Neural crest cell (in vitro differentiated cells): ENCODE data around the gene RILP. TPM values are rescaled to one million over a fixed set of nuclear protein-coding genes. Genes with fewer than 3 reads are reported as not detected.

Source experiments
- DNase-seq: peaks from one replicate; pipeline ENCODE4 v3.0.0; 2021; ENCODE audit warnings: low read depth, mixed read lengths, low spot score
- H3K27ac Mint-ChIP-seq: one replicate; pipeline ENCODE4 v1.8.0; 2021; ENCODE audit warnings: mild to moderate bottlenecking, mixed read lengths; ENCODE audit not compliant: unreplicated experiment
- H3K27me3 Mint-ChIP-seq: 2 replicates; pipeline ENCODE4 v1.8.0; 2021; ENCODE audit warnings: low read depth, mild to moderate bottlenecking, mixed read lengths
- H3K36me3 Mint-ChIP-seq: 2 replicates; pipeline ENCODE4 v1.8.0; 2021; ENCODE audit warnings: low read depth, mild to moderate bottlenecking, mixed read lengths
- H3K4me1 Mint-ChIP-seq: 2 replicates; pipeline ENCODE4 v1.8.0; 2021; ENCODE audit warnings: mixed read lengths
- H3K4me3 Mint-ChIP-seq: one replicate; pipeline ENCODE4 v1.8.0; 2021; ENCODE audit warnings: mild to moderate bottlenecking, mixed read lengths
- H3K9me3 Mint-ChIP-seq: 2 replicates; pipeline ENCODE4 v1.8.0; 2021; ENCODE audit warnings: mixed read lengths
- total RNA-seq: library from RNA; stranded (reverse); gene quantifications from 2 replicates; pipeline ENCODE4 v1.2.1, GENCODE V29; 2021
- TF ChIP-seq, protein P1 (sequence below): fragments of 200-600 bp; sonication (generic); conservative IDR thresholded peaks from 2 replicates; pipeline ENCODE4 v1.5.0; 2021; ENCODE audit warnings: antibody characterized with exemption, mild to moderate bottlenecking

RILP gene
- total RNA-seq, 1 donor from 2014 or later: 1.8 TPM

DNA sequence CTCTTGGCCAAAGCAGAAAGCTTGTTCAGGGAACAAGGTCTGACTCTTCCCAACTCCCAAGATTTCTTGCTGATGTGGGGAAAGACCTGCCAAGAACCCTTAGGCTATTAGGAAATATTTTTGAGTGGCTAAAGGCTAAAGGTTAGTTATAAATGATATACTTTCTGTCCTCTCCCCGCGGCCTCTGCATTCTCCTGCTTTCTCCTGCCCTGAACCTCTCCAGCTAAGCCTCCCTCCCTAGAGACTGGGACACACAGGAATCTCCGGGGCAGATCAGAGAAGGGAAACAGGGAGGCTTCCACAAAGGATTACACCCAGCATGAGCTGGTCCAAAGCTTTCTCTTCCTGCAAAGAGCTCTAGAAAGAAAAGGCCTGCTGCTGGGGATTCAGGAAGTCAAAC is 23.3 kb downstream of the RILP start:
- H3K27me3 Mint-ChIP-seq: peaks cover 35% of the 10 kb centered on the region
- no peak for DNase-seq
- TF ChIP-seq, protein P1, sequence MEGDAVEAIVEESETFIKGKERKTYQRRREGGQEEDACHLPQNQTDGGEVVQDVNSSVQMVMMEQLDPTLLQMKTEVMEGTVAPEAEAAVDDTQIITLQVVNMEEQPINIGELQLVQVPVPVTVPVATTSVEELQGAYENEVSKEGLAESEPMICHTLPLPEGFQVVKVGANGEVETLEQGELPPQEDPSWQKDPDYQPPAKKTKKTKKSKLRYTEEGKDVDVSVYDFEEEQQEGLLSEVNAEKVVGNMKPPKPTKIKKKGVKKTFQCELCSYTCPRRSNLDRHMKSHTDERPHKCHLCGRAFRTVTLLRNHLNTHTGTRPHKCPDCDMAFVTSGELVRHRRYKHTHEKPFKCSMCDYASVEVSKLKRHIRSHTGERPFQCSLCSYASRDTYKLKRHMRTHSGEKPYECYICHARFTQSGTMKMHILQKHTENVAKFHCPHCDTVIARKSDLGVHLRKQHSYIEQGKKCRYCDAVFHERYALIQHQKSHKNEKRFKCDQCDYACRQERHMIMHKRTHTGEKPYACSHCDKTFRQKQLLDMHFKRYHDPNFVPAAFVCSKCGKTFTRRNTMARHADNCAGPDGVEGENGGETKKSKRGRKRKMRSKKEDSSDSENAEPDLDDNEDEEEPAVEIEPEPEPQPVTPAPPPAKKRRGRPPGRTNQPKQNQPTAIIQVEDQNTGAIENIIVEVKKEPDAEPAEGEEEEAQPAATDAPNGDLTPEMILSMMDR: no peak
- H3K9me3 Mint-ChIP-seq: no peaks in the 10 kb centered on the region
- no peak overlapping the region for H3K27ac Mint-ChIP-seq
- H3K36me3 Mint-ChIP-seq: no peaks in the 10 kb centered on the region
- H3K4me1 Mint-ChIP-seq: peaks cover 29% of the 10 kb centered on the region
- H3K4me3 Mint-ChIP-seq: peak overlapping the region; percentile 87

DNA sequence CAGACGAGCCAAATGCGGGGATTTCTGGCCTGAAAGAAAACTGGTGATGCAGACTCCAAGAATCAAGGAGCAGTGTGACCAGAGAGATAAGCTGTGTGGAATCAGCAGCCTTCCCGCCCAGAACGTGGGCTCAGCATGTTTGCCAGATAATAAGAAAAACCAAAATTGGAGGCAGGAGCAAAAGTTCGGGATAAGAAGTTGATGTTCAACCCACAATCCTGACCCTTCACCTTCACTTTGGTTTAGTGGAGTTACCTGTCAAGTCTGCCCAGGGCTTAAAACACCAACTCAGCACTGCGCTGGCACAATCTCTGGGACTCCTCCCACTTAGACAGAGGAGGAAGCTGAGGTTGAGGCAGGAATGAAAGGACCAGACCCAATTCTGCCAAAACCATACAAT is 24.1 kb downstream of the RILP start:
- Mint-ChIP-seq H3K4me3 (peak overlapping the region; percentile 75), H3K27ac (no peak overlapping the region), H3K27me3 (peaks cover 27% of the 10 kb centered on the region), H3K4me1 (peaks cover 29% of the 10 kb centered on the region), H3K36me3 (no peaks in the 10 kb centered on the region), H3K9me3 (no peaks in the 10 kb centered on the region)
- TF ChIP-seq, protein P1: no peak
- no peak for DNase-seq

DNA sequence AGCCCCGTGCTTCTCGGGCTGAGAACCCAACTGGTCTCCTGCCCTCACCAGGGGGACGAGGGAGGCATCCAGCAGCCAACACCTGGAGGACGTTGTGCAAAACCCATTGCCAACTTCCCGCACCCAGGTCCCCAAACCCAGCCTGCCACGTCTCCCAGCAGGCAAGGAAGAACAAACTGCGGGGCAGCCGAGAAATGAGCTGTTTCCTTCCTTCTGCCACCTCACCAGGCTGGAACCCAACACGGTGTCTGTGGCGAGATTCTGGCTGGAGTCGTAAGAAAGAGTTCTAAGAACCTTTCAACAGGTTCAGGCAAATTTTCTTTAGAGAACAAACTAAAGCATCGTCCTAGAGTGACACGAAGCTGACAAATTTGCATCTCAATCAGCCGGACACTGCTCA is 24.6 kb downstream of the RILP start:
- H3K27ac Mint-ChIP-seq: no peak overlapping the region
- H3K4me1 Mint-ChIP-seq: peaks cover 26% of the 10 kb centered on the region
- TF ChIP-seq, protein P1: no peak
- no peaks in the 10 kb centered on the region for H3K36me3 Mint-ChIP-seq
- peaks cover 22% of the 10 kb centered on the region for H3K27me3 Mint-ChIP-seq
- H3K9me3 Mint-ChIP-seq: no peaks in the 10 kb centered on the region
- peak overlapping the region; percentile 75 for H3K4me3 Mint-ChIP-seq
- DNase-seq: no peak

DNA sequence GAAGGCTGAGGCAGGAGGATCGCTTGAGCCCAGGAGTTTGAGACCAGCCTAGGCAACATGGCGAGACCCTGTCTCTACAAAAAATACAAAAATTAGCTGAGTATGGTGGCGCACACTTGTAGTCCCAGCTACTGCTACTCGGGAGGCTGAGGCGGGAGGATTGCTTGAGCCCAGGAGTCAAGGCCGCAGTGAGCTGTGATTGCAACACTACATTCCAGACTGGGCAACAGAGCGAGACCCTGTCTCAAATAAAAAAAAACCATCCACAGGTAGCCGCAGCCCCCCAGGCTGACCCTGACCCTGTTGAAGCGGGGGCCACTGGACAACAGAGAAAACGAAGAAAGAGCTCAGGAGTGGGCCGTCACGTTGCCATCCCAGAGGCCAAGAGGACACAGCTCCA is 25.0 kb downstream of the RILP start:
- H3K4me3 Mint-ChIP-seq: no peak overlapping the region
- H3K27ac Mint-ChIP-seq: no peak overlapping the region
- peaks cover 25% of the 10 kb centered on the region for H3K4me1 Mint-ChIP-seq
- TF ChIP-seq, protein P1: no peak
- H3K36me3 Mint-ChIP-seq: no peaks in the 10 kb centered on the region
- no peaks in the 10 kb centered on the region for H3K9me3 Mint-ChIP-seq
- no peak for DNase-seq
- peaks cover 18% of the 10 kb centered on the region for H3K27me3 Mint-ChIP-seq

- TF ChIP-seq, protein P1: no peak
- no peak overlapping the region for H3K4me3 Mint-ChIP-seq
- no peak overlapping the region for H3K27ac Mint-ChIP-seq
- DNase-seq: no peak
- no peaks in the 10 kb centered on the region for H3K9me3 Mint-ChIP-seq
- peaks cover 16% of the 10 kb centered on the region for H3K27me3 Mint-ChIP-seq
- H3K4me1 Mint-ChIP-seq: peaks cover 25% of the 10 kb centered on the region
- H3K36me3 Mint-ChIP-seq: no peaks in the 10 kb centered on the region
These were observed 26.5 kb downstream of the RILP start for GRCh38 chr17:1623057-1623630.
